A673 (cell line): ENCODE results near the gene RAB2B.

Experiments
- CTCF ChIP-seq: fragments of 300-800, 200-600 bp; sonication (generic); conservative IDR thresholded peaks from 2 replicates; pipeline ENCODE4 v1.5.1; 2017; ENCODE audit warnings: low read depth, mild to moderate bottlenecking, antibody characterized with exemption, low read length, moderate library complexity, mixed read lengths
- EZH2 ChIP-seq: fragments of 200-600 bp; sonication (generic); IDR thresholded peaks from 2 replicates; pipeline ENCODE4 v1.6.1; 2017; ENCODE audit warnings: borderline replicate concordance, low read depth, mild to moderate bottlenecking, mixed read lengths, antibody characterized with exemption, low read length; ENCODE audit not compliant: poor library complexity, severe bottlenecking

DNA sequence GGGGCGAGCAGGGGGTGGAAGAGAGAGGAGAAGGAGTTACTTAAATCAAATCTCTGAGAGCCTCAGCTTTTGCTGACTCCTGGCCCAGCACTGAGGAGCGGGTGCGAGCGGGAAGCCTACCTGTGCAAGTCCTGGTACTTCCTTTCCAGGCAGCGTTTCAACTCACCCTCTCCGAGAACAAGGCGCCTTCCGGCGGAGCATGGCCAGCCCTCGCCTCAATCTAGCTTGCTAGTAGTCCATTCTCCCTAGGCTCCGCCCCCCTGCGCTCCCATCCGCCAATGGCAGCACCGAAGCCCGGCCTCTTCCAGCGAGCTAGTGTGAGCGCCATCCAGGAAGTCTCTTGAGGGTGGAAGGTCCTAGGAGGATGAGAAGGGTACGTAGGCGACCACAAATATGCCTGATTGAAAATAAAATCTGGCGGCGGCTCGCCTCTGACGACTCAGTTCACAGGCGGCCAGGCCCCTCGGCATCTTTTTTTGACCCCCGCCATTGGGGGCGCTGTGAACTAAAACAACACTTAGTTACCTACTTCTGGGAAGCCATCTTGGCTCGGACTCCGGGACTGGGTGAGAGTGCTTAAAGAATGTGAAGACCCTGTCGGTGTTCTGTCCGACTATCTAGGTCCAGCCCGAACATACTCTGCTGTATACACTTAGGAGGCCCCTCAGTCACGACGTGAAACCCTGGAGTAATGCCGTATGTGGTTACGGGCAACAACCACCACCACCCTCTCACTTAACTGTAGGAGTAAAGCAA, 20.7 kb downstream of the RAB2B start, which contains the start of gene CHD8:
- TF ChIP-seq EZH2 (no peak), CTCF (peak; percentile 77)
